Spleen (tissue), 7 donors: ENCODE measurements around the gene SLIT1.

Source experiments
- POLR2AphosphoS5 ChIP-seq, 3 donors: sonication (generic); formaldehyde crosslinking; IDR thresholded peaks; one replicate each; pipeline ENCODE4 v1.5.1; 2017; ENCODE audit warnings: antibody characterized with exemption in 3 of 3
- TF ChIP-seq, protein P1 (sequence below), 11 experiments: fragments of 200-600 bp in 7 of 11; fragments of 450-650 bp in 4 of 11; sonication (generic) in 4 of 11; IDR thresholded peaks in 8 of 11; conservative IDR thresholded peaks in 3 of 11; 1 replicate in 7 of 11; 2 replicates in 4 of 11; pipeline versions ENCODE4 v1.4.0 to v1.8.0; 2016 to 2021; ENCODE audit warnings: antibody characterized with exemption in 11 of 11, inconsistent platforms in 4 of 11, mild to moderate bottlenecking in 1 of 11
- donor health status: DM: no; HTN: no; CAD: no; lungs with moderate emphysema.
- donor health status: DM: no; HTN: no; CAD: no.
- donor health status: DM: no; HTN: no; CAD: no.

DNA sequence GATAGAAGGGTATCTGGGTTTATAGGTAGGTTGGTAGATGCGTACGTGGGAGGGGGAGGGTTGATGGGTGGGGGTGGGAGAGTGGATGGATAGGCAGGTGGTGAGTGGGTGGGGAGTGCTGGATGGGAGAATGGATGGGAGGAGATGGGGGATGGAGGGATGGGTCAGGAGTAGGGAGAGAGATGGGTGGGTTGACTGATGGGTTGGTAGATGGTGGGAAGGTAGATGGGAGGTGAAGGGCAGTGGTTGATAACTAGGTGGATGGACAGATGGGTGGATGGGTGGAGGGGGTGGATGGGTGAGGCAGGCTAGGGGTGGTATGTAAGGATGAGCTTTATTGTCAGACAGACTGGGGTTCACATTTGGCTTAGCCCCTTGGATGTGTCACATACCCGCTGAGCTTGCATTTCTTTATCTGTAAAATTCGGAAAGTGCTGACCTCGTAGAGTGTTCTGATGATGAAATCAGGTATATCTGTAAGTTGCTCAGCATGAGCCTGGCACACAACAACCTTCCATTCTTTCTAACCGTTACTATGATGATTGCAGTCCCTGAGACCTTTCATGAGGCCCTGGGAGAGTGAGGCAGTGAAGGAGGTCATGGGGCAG, 34.3 kb downstream of the SLIT1 start:
- TF ChIP-seq POLR2AphosphoS5 (IDR thresholded peaks at IDR 0.05) = no peak
- TF ChIP-seq, protein P1, sequence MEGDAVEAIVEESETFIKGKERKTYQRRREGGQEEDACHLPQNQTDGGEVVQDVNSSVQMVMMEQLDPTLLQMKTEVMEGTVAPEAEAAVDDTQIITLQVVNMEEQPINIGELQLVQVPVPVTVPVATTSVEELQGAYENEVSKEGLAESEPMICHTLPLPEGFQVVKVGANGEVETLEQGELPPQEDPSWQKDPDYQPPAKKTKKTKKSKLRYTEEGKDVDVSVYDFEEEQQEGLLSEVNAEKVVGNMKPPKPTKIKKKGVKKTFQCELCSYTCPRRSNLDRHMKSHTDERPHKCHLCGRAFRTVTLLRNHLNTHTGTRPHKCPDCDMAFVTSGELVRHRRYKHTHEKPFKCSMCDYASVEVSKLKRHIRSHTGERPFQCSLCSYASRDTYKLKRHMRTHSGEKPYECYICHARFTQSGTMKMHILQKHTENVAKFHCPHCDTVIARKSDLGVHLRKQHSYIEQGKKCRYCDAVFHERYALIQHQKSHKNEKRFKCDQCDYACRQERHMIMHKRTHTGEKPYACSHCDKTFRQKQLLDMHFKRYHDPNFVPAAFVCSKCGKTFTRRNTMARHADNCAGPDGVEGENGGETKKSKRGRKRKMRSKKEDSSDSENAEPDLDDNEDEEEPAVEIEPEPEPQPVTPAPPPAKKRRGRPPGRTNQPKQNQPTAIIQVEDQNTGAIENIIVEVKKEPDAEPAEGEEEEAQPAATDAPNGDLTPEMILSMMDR (IDR thresholded peaks at IDR 0.05 in 8 of 11, conservative IDR thresholded peaks at IDR 0.05 in 3 of 11) = no peak
